Adrenal gland (tissue), 12 donors: ENCODE measurements around the gene MYPN. TPM values are rescaled to one million over a fixed set of nuclear protein-coding genes. Genes with fewer than 3 reads are reported as not detected.

Experiments
- DNase-seq, 7 donors: peaks; one replicate each; pipeline ENCODE4 v3.0.0-alpha.2; 2019 to 2020
- H3K27ac ChIP-seq, 5 donors: fragments of 200-600 bp; sonication (generic) in 4 of 5; 1 replicate in 3 of 5; 2 replicates in 2 of 5; pipeline versions ENCODE4 v1.5.1 to v1.8.0; 2016 to 2020; ENCODE audit warnings: mild to moderate bottlenecking in 1 of 5
- H3K27me3 ChIP-seq: fragments of 200-600 bp; 2 replicates; pipeline ENCODE4 v1.8.0; 2021
- H3K36me3 ChIP-seq, 2 donors: fragments of 200-600 bp; replicated peaks in 1 of 2; 1 replicate in 1 of 2; 2 replicates in 1 of 2; pipeline versions ENCODE4 v1.5.1 to v1.8.0; 2018 to 2022
- H3K4me1 ChIP-seq, 2 donors: fragments of 200-600 bp; replicated peaks in 1 of 2; 1 replicate in 1 of 2; 2 replicates in 1 of 2; pipeline versions ENCODE4 v1.5.1 to v1.8.0; 2018 to 2021
- H3K4me3 ChIP-seq, 4 donors: fragments of 200-600 bp; sonication (generic) in 3 of 4; one replicate each; pipeline ENCODE4 v1.5.1; 2016 to 2018
- H3K9me3 ChIP-seq, 3 donors: fragments of 200-600 bp; sonication (generic) in 1 of 3; replicated peaks in 1 of 3; 1 replicate in 2 of 3; 2 replicates in 1 of 3; pipeline versions ENCODE4 v1.5.1 to v1.8.0; 2016 to 2021
- CTCF ChIP-seq, 6 experiments: fragments of 450-650 bp in 4 of 6; fragments of 200-600 bp in 2 of 6; sonication (generic) in 1 of 6; IDR thresholded peaks; 1 replicate in 5 of 6; 2 replicates in 1 of 6; pipeline versions ENCODE4 v1.5.1 to v1.8.0; 2016 to 2021; ENCODE audit warnings: antibody characterized with exemption in 6 of 6, mild to moderate bottlenecking in 2 of 6, moderate library complexity in 1 of 6
- POLR2A ChIP-seq, 2 donors: fragments of 450-650 bp; IDR thresholded peaks; one replicate each; pipeline ENCODE4 v1.6.1; 2017; ENCODE audit warnings: antibody characterized with exemption in 2 of 2, mild to moderate bottlenecking in 2 of 2, moderate library complexity in 1 of 2
- WGBS, 4 donors: extraction: QIAGEN DNeasy Blood & Tissue Kit in 2 of 4; methylation state at CpG; one replicate each; pipeline versions ENCODE4 v1.1.5 to v1.1.7; 2013 to 2017; 5-methylcytosine and 5-hydroxymethylcytosine counted together
- intact Hi-C, 2 donors: fragments of 100-400 bp; cut with DNase I; formaldehyde crosslinking; loops; one replicate each; pipeline versions ENCODE4 v1.14.1 to v1.15.0; 2022 to 2023
- polyA plus RNA-seq, 3 donors: library from polyadenylated mRNA; stranded (reverse); fragments of 200-250 nt in 2 of 3; fragments of 350-450 nt in 1 of 3; fragmentation: Illumina TruSeq in 1 of 3; extraction: RNeasy Lipid Tissue Mini Kit (QIAGEN cat#74804) in 1 of 3; gene quantifications; one replicate each; pipeline ENCODE4 v1.2.3, GENCODE V29; 2013 to 2014
- total RNA-seq, 9 donors: library from RNA; depleted of rRNA in 4 of 9; stranded (reverse); fragments of >200 nt in 4 of 9; fragments of 120-200 nt in 1 of 9; fragmentation: NEBNext Ultra II Directional in 1 of 9; extraction: Animal tissue kit (Norgen Biotek cat#: 25700) in 1 of 9; gene quantifications; one replicate each; pipeline versions ENCODE4 v1.1.0 to v1.2.4, GENCODE V29; 2013 to 2023
- donor health status: healthy with polysubstance abuse.
- donor health status: Bipolar disorder and iron deficiency.
- donor health status: DM: yes; HTN: yes; CAD: no.
- donor health status: DM: no; HTN: no; CAD: no.
- donor health status: DM: no; HTN: no; CAD: no.
- donor health status: DM: yes; HTN: yes; CAD: no.

MYPN gene
- total and polyA plus RNA-seq, 12 donors: 0.10 to 1.9 (median 0.31) TPM; not detected in 2

- 93 to 95% (median 94%) methylated on average over 2 of the region's 2 CpGs for WGBS, 4 donors
- H3K27me3 ChIP-seq: no peaks in the 10 kb centered on the region
- TF ChIP-seq POLR2A (IDR thresholded peaks at IDR 0.05): no peak
- no peak for TF ChIP-seq CTCF (IDR thresholded peaks at IDR 0.05)
- H3K4me1 ChIP-seq: no peaks in the 10 kb centered on the region
- H3K36me3 ChIP-seq: no peaks in the 10 kb centered on the region
- no peaks in the 10 kb centered on the region for H3K9me3 ChIP-seq
- no peak for DNase-seq
- no peak overlapping the region for H3K27ac ChIP-seq
- intact Hi-C loops: no loop called here
- no peak overlapping the region for H3K4me3 ChIP-seq
Observed at GRCh38 chr10:68092512-68092911, 16.8 kb upstream of the MYPN start.

- H3K4me1 ChIP-seq: no peaks in the 10 kb centered on the region
- H3K9me3 ChIP-seq: no peaks in the 10 kb centered on the region
- H3K27ac ChIP-seq: no peak overlapping the region
- H3K36me3 ChIP-seq: no peaks in the 10 kb centered on the region
- TF ChIP-seq CTCF (IDR thresholded peaks at IDR 0.05) (no peak), POLR2A (IDR thresholded peaks at IDR 0.05) (no peak)
- WGBS, 4 donors: 74 to 97% (median 85%) methylated on average over 2 of the region's 2 CpGs
- H3K27me3 ChIP-seq: no peaks in the 10 kb centered on the region
- DNase-seq: no peak
- H3K4me3 ChIP-seq: no peak overlapping the region
- intact Hi-C loops: no loop called here
Observed at GRCh38 chr10:68095153-68095552, 14.1 kb upstream of the MYPN start.

GRCh38 chr10:68096913-68097516, 12.3 kb upstream of the MYPN start:
- H3K36me3 ChIP-seq: no peaks in the 10 kb centered on the region
- no peak overlapping the region for H3K4me3 ChIP-seq
- H3K27me3 ChIP-seq: no peaks in the 10 kb centered on the region
- intact Hi-C loops: no loop called here
- DNase-seq: peak; percentile 74 to 89 (median 82)
- no peaks in the 10 kb centered on the region for H3K4me1 ChIP-seq
- no peaks in the 10 kb centered on the region for H3K9me3 ChIP-seq
- H3K27ac ChIP-seq: peak overlapping the region in 1 of 5 donors; percentile 35
- no peak for TF ChIP-seq CTCF (IDR thresholded peaks at IDR 0.05)
- TF ChIP-seq POLR2A (IDR thresholded peaks at IDR 0.05): no peak
- 48 to 56% (median 56%) methylated on average over 4 of the region's 4 CpGs for WGBS, 4 donors

- Histone ChIP-seq H3K9me3 (no peaks in the 10 kb centered on the region), H3K4me3 (no peak overlapping the region), H3K27me3 (no peaks in the 10 kb centered on the region), H3K36me3 (no peaks in the 10 kb centered on the region), H3K4me1 (no peaks in the 10 kb centered on the region), H3K27ac (no peak overlapping the region)
- no peak for DNase-seq
- 90 to 99% (median 94%) methylated on average over 3 of the region's 3 CpGs for WGBS, 4 donors
- TF ChIP-seq POLR2A (IDR thresholded peaks at IDR 0.05): no peak
- no peak for TF ChIP-seq CTCF (IDR thresholded peaks at IDR 0.05)
- intact Hi-C loops: no loop called here
Observed at GRCh38 chr10:68099736-68100135, 9.6 kb upstream of the MYPN start.
